GM21447 (cell line): ENCODE data around the gene RTP5.
"Not testable (repeated sequence)": the region's sequence is repeated elsewhere in the genome, so short reads cannot be mapped to it uniquely, and the experiment has no call there.

Experiments
- ATAC-seq: cut with Tn5 transposase; IDR thresholded peaks from one replicate; pipeline ENCODE4 v1.9.1; 2021; ENCODE audit not compliant: unreplicated experiment

RTP5 gene

DNA sequence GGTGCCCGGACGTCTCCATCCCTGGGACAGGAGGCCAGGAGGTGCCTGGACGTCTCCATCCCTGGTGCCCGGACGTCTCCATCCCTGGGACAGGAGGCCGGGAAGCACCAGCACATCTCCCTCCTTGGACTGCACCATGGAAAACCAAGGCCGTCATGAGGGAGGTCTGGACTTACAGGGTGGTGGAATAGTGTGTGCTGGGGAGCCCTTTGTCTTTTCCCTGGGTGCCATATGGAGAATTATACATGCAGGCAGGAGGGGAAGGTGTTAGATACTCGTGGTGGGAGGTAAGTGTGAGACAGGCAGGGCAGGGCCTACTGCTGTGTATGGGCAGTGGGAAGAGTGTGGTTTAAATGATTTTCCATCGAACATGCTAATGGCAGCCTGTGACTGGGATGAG is 52.9 kb downstream of the RTP5 start:
- ATAC-seq: no peak

DNA sequence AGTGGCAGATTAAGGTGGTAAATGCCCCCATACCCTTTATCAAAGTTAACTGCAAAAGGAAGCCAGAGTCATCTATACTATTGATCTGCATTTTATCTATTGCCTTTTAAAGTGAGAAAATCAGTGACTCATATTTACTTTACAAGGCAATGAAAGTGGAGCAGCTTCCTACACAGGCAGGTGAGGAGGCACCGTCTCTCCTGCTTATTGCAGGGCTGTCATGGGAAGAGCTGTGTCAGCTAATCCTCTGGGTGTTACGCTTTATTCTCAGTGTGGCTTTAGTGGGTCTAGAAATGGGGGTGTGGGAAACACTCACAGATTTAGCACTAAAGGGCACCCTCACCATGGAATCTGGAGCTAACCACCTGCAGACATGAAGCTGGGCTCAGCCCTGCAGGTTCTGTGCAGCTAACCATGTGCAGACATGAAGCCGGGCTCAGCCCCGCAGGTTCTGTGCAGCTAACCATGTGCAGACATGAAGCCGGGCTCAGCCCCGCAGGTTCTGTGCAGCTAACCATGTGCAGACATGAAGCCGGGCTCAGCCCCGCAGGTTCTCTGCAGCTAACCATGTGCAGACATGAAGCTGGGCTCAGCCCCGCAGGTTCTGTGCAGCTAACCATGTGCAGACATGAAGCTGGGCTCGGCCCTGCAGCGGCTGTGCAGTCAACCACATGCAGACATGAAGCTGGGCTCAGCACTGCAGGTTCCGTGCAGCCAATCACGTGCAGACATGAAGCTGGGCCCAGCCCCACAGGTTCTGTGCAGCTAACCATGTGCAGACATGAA is 53.5 kb downstream of the RTP5 start:
- ATAC-seq: not testable (repeated sequence)
